ENCODE results near the gene CPNE8. TPM values are rescaled to one million over a fixed set of nuclear protein-coding genes. Genes with fewer than 3 reads are reported as not detected.

CPNE8 gene
- total RNA-seq, 1 experiment from 2014 or later = 23.6 TPM

DNA sequence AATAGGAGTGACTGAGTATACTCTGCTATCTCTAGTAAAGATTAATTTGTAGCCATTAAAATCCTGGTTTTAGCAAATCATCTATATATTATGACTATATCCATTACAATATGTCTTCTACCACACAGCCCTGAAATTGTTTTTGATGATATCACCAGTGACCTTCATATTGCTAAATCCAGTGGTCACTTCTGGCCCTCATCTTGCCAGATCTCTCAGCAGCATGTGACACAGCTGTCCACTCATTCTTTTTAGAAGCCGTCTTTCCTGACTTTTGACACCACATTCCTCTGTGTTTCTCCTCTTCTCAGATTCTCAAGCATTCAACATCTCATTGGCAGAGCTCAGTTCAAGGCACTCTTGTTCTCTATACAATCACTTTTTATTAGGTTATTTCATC is 54.9 kb downstream of the CPNE8 start:
- no TSS peak for BruUV-seq (replicated peaks)

DNA sequence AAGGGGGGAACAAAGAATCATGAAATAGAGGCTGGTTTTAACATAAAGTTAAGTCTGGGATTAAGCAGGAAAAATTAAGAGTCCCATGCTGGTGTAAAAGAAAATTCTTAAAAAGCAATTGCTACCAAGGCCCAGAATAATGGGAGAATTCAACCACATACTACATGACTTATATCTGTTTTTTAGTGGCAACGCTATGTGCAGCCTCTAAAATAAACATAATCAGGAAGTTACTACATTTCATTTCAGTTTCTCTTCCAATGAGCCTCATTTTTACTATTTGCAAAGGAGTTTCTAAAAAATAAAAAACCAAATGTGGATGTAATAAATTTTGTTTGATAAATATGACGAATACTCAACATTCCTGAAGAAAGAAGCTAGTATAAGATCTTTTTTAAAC is 58.1 kb downstream of the CPNE8 start:
- intact Hi-C loops (cut with micrococcal nuclease; ENCODE audit: unreplicated experiment) = no loop called here
- CTCF ChIA-PET = interaction anchor here (0.6 kb wide), 1 partner anchor 446 kb away, joined by 3 read pairs; no protein-coding TSS in a partner anchor
- no peak for ATAC-seq

More for the DNA sequence above, 54.9 kb downstream of the CPNE8 start:
- TF ChIP-seq, protein P1, sequence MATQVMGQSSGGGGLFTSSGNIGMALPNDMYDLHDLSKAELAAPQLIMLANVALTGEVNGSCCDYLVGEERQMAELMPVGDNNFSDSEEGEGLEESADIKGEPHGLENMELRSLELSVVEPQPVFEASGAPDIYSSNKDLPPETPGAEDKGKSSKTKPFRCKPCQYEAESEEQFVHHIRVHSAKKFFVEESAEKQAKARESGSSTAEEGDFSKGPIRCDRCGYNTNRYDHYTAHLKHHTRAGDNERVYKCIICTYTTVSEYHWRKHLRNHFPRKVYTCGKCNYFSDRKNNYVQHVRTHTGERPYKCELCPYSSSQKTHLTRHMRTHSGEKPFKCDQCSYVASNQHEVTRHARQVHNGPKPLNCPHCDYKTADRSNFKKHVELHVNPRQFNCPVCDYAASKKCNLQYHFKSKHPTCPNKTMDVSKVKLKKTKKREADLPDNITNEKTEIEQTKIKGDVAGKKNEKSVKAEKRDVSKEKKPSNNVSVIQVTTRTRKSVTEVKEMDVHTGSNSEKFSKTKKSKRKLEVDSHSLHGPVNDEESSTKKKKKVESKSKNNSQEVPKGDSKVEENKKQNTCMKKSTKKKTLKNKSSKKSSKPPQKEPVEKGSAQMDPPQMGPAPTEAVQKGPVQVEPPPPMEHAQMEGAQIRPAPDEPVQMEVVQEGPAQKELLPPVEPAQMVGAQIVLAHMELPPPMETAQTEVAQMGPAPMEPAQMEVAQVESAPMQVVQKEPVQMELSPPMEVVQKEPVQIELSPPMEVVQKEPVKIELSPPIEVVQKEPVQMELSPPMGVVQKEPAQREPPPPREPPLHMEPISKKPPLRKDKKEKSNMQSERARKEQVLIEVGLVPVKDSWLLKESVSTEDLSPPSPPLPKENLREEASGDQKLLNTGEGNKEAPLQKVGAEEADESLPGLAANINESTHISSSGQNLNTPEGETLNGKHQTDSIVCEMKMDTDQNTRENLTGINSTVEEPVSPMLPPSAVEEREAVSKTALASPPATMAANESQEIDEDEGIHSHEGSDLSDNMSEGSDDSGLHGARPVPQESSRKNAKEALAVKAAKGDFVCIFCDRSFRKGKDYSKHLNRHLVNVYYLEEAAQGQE (IDR thresholded peaks at IDR 0.05; ENCODE audit: insufficient read depth in 1 of 2, low read depth in 2 of 2, low read length in 1 of 2) = no peak
- TF ChIP-seq SIN3A (IDR thresholded peaks at IDR 0.05; ENCODE audit: borderline replicate concordance, insufficient read depth, low read depth, low read length) (no peak), TCF7L2 (IDR thresholded peaks at IDR 0.05; ENCODE audit: low read depth, low read length) (no peak), POLR2AphosphoS5 (IDR thresholded peaks at IDR 0.05; ENCODE audit: low read depth, low read length) (no peak)
- TF ChIP-seq, protein P2, sequence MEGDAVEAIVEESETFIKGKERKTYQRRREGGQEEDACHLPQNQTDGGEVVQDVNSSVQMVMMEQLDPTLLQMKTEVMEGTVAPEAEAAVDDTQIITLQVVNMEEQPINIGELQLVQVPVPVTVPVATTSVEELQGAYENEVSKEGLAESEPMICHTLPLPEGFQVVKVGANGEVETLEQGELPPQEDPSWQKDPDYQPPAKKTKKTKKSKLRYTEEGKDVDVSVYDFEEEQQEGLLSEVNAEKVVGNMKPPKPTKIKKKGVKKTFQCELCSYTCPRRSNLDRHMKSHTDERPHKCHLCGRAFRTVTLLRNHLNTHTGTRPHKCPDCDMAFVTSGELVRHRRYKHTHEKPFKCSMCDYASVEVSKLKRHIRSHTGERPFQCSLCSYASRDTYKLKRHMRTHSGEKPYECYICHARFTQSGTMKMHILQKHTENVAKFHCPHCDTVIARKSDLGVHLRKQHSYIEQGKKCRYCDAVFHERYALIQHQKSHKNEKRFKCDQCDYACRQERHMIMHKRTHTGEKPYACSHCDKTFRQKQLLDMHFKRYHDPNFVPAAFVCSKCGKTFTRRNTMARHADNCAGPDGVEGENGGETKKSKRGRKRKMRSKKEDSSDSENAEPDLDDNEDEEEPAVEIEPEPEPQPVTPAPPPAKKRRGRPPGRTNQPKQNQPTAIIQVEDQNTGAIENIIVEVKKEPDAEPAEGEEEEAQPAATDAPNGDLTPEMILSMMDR (IDR thresholded peaks at IDR 0.05) = no peak
- Histone ChIP-seq H3K9me3 (ENCODE audit: control insufficient read depth, insufficient read depth, low read depth, low read length) (no peaks in the 10 kb centered on the region), H3K36me3 (ENCODE audit: control insufficient read depth, insufficient read depth, low read length) (no peaks in the 10 kb centered on the region), H3K4me3 (ENCODE audit: low read depth in 2 of 2, low read length in 2 of 2) (no peak overlapping the region), H3K27ac (ENCODE audit: low read length) (no peak overlapping the region), H3K4me1 (ENCODE audit: control insufficient read depth, insufficient read depth, low read length) (no peaks in the 10 kb centered on the region), H3K27me3 (ENCODE audit: control insufficient read depth, insufficient read depth, low read length) (no peaks in the 10 kb centered on the region)
- DNase-seq (ENCODE audit: low read depth, low spot score) = no peak
- in situ Hi-C loops (cut with HindIII; ENCODE audit: low pct_unique_long_range_greater_than_20kb, low sequenced_read_pairs) = no loop called here
- CTCF ChIA-PET = no interaction called here
- ATAC-seq = no peak
- intact Hi-C loops (cut with micrococcal nuclease; ENCODE audit: unreplicated experiment) = no loop called here
- POLR2A ChIA-PET = no interaction called here

DNA sequence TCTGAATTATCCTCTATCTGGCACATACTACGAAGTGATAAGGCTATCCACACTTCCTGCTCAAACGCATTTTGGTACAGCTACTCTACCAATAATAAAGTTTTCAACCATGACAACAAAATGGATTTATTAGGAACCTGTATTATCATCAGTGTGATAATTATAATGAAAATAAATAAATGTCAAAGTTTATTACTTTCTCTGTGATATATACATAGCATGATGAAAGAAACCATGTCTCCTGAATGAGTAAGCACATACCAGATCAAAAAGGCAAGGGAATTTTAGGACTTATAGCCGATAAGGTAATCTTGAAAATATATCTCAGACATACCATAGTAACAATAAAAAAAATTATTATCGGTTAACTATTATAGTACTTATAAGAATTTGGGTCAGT is 61.1 kb downstream of the CPNE8 start:
- H3K9me3 ChIP-seq (ENCODE audit: control insufficient read depth, insufficient read depth, low read depth, low read length) = no peaks in the 10 kb centered on the region
- no peak overlapping the region for H3K27ac ChIP-seq (ENCODE audit: low read length)
- ChIA-PET CTCF (no interaction called here), POLR2A (no interaction called here)
- H3K36me3 ChIP-seq (ENCODE audit: control insufficient read depth, insufficient read depth, low read length) = no peaks in the 10 kb centered on the region
- TF ChIP-seq TCF7L2 (IDR thresholded peaks at IDR 0.05; ENCODE audit: low read depth, low read length) (no peak), SIN3A (IDR thresholded peaks at IDR 0.05; ENCODE audit: borderline replicate concordance, insufficient read depth, low read depth, low read length) (no peak), POLR2AphosphoS5 (IDR thresholded peaks at IDR 0.05; ENCODE audit: low read depth, low read length) (no peak)
- TF ChIP-seq, protein P2 (IDR thresholded peaks at IDR 0.05) = no peak
- TF ChIP-seq, protein P1 (IDR thresholded peaks at IDR 0.05; ENCODE audit: insufficient read depth in 1 of 2, low read depth in 2 of 2, low read length in 1 of 2) = no peak
- no TSS peak for BruUV-seq (replicated peaks)
- no peaks in the 10 kb centered on the region for H3K27me3 ChIP-seq (ENCODE audit: control insufficient read depth, insufficient read depth, low read length)
- H3K4me1 ChIP-seq (ENCODE audit: control insufficient read depth, insufficient read depth, low read length) = no peaks in the 10 kb centered on the region
- ATAC-seq = no peak
- no peak for DNase-seq (ENCODE audit: low read depth, low spot score)
- intact Hi-C loops (cut with micrococcal nuclease; ENCODE audit: unreplicated experiment) (no loop called here), in situ Hi-C loops (cut with HindIII; ENCODE audit: low pct_unique_long_range_greater_than_20kb, low sequenced_read_pairs) (no loop called here)
- no peak overlapping the region for H3K4me3 ChIP-seq (ENCODE audit: low read depth in 2 of 2, low read length in 2 of 2)

More for the DNA sequence above, 58.1 kb downstream of the CPNE8 start:
- TF ChIP-seq POLR2AphosphoS5 (IDR thresholded peaks at IDR 0.05; ENCODE audit: low read depth, low read length) (no peak), TCF7L2 (IDR thresholded peaks at IDR 0.05; ENCODE audit: low read depth, low read length) (no peak), SIN3A (IDR thresholded peaks at IDR 0.05; ENCODE audit: borderline replicate concordance, insufficient read depth, low read depth, low read length) (no peak)
- DNase-seq (ENCODE audit: low read depth, low spot score) = no peak
- no peaks in the 10 kb centered on the region for H3K27me3 ChIP-seq (ENCODE audit: control insufficient read depth, insufficient read depth, low read length)
- H3K27ac ChIP-seq (ENCODE audit: low read length) = no peak overlapping the region
- in situ Hi-C loops (cut with HindIII; ENCODE audit: low pct_unique_long_range_greater_than_20kb, low sequenced_read_pairs) = no loop called here
- no TSS peak for BruUV-seq (replicated peaks)
- no peaks in the 10 kb centered on the region for H3K36me3 ChIP-seq (ENCODE audit: control insufficient read depth, insufficient read depth, low read length)
- H3K4me1 ChIP-seq (ENCODE audit: control insufficient read depth, insufficient read depth, low read length) = no peaks in the 10 kb centered on the region
- POLR2A ChIA-PET = no interaction called here
- H3K4me3 ChIP-seq (ENCODE audit: low read depth in 2 of 2, low read length in 2 of 2) = no peak overlapping the region
- H3K9me3 ChIP-seq (ENCODE audit: control insufficient read depth, insufficient read depth, low read depth, low read length) = no peaks in the 10 kb centered on the region

Measured in Panc1 (cell line).